ENCODE measurements around the gene TRIM38.
"Not testable (repeated sequence)": the region's sequence is repeated elsewhere in the genome, so short reads cannot be mapped to it uniquely, and the experiment has no call there.

Gene TRIM38

DNA sequence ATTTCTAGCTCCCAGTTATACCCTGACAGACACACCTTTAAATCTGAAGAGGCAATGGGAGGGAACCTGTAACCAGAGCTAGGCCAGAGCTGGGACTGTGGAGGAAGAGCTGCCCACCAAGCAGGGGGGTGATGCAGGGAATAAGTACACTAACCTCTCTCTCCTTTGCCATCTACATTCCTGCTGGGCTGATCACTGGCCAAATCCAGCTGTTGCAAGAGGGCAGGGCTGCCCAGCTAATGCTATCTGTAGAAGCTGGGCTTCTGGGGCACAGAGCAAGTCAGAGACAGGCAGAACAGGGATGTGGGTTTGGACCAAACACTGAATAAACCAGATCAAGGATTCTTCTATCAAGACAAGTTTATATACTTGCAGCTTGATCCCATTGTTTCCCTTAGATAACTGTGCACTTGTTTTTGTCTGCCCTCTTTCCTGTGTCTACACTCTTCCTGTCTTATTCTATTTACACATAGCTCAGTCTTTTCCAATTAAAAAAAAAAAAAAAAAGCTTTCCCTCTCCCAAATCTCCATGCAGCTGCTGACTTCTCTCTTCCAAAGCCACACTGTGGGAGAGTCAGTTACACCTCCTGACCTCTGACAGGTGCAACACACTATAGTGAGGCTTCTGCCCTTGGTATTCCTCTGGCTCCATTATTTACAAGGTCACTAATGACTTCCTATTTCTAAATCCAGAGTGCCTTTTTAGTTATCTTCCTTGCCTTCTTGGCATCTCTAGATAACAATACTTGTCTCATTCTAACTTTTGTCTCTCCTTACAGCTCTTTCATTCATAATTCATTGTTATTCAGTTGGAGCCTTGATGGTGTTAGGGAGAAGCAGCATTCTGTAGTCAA lies 43.7 kb downstream of the TRIM38 start:
- no peak for DNase-seq (ENCODE audit: low spot score)

DNA sequence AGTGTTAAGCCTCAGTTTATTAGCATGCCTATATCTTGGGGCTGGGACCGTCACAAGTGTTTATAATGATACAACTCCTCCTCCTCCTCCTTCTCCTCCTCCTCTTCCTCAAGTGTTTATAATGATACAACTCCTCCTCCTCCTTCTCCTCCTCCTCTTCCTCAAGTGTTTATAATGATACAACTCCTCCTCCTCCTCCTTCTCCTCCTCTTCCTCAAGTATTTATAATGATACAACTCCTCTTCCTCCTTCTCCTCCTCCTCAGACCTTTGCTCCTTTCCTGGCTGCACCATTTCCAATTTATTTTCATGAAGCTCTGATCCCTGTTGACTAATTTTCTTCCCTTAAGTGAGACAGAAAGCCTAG lies 44.3 kb downstream of the TRIM38 start:
- not testable (repeated sequence) for DNase-seq (ENCODE audit: low spot score)

DNA sequence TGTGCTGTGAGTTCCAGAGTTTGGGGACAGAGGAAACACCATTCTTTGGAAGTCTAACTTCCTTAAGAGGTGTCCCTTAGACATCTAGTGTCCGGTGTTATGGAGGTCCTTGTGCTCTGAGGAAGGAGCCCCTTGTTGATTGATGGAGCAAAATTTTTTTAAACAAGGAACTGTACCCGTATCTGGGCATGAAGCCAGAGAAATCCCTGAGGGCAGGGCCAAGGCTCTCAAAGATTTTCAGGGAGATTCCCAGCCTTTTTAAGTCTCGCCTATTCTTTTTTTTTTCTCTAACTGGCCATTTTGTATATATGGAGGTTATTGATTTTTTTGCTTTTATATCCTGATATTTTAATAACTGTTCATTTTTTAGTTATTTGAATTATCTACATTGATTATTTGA lies 45.9 kb downstream of the TRIM38 start:
- no peak for DNase-seq (ENCODE audit: low spot score)

DNA sequence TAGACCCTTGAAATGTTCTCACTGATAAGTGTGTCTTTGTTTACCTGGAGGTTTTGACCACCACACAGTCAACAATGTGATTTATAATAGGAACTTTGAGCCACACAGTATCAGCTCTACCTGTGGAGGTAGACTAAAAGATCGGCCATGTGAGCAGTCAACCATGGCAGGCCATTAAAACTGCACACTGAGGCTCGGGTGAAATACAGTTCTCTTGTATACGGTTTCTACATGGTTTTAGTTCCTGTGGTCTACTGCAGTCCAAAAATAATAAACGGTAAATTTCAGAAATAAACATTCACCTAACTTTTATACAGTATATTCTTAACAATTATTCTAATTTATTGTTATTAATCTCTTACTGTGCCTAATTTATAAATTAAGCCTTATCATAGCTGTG lies 47.2 kb downstream of the TRIM38 start:
- DNase-seq (ENCODE audit: low spot score) = no peak

DNA sequence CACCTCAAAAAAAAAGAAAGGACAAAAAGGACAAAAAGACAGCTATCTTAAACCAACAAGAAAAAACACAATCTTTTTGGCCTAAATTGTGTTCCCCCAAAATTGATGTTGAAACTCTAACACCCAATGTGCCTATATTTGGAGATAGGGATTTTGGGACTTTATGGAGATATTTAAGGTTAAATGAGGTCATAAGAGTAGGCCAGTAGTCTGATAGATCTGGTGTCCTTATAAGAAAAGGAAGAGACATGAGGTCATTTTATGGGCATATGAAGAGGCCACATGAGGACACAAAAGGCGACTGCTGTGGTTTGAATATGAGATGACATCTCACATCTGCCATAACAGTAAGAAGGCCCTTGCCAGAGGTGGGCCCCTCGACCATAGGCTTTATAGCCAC lies 49.5 kb downstream of the TRIM38 start:
- DNase-seq (ENCODE audit: low spot score) = no peak

DNA sequence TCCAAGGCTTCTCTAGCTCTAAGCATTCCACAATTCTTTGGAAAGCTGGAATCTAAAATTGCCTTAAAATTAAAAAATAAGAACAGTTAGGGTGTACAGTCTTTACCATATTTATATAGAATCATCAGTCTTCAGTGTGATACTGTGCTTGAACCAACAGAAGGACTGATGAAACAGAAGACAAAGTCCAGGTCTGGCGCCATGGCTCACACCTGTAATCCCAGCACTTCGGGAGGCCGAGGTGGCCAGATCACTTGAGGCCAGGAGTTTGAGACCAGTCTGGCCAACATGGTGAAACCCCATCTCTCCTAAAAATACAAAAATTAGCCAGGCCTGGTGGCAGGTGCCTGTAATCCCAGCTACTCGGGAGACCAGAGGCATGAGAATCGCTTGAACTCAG lies 51.8 kb downstream of the TRIM38 start:
- not testable (repeated sequence) for DNase-seq (ENCODE audit: low spot score)

DNA sequence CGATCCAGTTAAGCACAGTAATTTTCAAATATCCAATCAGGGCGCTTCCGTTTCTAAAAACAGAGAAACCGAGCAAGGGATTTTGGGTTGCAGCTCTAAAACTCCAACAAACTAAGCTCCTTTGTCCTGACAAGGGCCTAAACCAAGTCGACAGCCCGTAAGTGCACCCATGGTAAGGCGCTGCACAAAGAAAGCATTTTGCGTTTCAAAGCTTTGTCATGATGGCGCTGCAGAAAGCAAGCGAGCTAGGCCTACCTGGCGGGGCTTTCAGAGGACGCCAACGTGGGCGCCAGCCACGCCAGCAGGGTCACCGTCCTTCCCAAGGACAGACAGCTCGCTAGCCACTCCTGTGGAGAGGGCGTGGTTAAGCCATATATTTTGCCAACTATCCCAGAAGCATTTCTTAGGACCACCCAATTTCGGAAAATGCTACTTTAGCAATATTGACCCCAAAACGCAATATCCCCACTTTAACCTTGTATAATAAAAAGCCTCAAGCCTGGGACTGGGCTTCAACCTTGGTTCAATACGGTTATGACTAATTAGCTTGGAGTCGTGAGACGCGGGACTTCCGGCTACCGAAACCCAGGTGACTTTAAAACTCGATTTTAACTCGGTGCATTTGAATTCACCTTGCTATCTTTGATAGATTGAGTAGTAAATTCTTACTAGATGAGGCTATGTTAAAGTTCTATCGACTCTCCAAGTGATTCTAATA lies 53.8 kb downstream of the TRIM38 start:
- no peak for DNase-seq (ENCODE audit: low spot score)

DNA sequence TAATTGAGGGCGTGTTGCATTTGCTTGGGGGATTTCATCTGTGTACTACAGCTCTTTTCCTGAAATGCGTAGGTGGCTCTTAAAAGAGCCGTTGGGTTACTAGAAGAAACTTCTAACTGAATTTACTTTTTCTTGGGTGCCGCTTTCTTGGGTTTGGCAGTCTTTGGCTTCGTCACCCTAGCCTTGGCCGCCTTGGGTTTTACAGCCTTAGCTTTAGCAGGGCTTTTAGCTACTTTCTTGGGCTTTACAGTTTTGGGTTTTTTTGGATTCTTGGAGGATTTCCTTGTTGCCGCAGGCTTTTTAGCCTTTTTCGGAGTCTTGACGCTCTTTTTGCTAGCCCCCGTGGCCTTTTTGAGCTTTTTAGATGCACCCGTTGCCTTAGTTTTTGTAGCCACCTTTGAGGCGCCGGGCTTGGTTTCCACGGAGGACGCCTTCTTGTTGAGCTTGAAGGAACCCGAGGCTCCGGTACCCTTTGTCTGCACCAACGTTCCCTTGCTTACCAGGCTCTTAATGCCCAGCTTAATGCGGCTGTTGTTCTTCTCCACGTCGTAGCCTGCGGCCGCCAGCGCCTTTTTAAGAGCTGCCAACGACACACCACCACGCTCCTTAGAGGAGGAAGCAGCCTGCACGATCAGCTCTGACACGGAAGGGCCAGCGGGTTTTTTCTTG lies 54.5 kb downstream of the TRIM38 start:
- DNase-seq (ENCODE audit: low spot score) = no peak

DNA sequence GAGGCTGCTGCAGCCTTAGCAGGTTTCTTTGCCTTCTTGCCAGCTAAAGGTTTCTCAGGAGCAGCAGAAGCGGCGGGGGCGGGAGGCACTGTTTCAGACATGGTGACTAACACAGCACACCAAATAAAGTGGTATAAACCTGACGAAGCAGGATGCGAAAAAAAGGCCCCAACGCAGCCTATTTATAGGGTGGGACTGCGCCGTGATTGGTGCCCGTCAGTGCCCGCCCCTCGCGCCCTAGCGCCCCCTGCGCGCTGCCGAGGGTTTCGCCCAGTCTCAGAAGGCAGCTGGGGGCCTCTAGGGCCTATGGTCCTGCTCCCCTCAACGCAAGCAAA lies 55.0 kb downstream of the TRIM38 start:
- peak; percentile 70 for DNase-seq (ENCODE audit: low spot score)

DNA sequence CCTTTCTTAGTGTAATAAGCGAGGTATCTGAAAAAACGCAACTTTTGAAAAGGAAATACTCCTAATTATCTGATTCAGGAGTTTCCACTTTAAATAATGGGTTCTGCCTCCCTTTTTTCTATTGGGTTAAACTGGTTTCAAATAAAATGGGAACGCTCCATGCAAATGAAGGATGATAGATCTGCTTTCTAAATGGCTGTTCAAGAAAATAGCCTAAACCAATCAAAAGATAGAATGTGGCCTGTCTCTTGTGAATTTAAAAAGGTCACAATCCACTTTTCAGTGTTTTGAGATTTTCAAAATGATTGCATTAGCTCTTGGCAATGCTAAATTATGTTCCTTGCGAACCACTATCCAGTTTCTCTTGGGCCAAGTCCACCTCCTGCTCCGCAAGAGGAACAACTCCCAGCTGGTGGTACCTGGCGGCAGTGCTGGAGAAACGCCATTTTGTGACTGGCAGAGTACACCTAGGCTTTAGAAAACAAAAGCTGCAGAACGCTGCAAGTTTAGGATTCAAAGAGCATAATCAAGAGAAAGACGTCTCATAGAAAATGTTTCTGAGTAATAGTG lies 56.7 kb downstream of the TRIM38 start:
- DNase-seq (ENCODE audit: low spot score) = no peak

DNA sequence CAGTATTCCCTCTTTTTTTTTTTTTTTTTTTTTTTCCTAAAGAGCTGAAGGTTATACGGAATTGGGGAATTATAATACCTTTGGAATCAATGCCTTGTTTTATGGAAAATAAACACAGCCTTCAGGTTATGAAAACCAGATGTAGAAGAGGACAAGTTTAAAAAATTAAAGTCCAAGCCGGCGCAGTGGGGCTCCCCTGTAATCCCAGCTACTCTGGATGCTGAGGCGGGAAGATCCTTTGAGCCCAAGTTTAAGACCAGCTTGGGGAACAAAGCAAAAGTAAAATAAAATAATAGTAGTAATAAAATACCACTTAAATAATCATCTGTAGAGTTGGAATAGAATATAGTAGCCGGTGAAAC lies 57.3 kb downstream of the TRIM38 start:
- DNase-seq (ENCODE audit: low spot score) = no peak

DNA sequence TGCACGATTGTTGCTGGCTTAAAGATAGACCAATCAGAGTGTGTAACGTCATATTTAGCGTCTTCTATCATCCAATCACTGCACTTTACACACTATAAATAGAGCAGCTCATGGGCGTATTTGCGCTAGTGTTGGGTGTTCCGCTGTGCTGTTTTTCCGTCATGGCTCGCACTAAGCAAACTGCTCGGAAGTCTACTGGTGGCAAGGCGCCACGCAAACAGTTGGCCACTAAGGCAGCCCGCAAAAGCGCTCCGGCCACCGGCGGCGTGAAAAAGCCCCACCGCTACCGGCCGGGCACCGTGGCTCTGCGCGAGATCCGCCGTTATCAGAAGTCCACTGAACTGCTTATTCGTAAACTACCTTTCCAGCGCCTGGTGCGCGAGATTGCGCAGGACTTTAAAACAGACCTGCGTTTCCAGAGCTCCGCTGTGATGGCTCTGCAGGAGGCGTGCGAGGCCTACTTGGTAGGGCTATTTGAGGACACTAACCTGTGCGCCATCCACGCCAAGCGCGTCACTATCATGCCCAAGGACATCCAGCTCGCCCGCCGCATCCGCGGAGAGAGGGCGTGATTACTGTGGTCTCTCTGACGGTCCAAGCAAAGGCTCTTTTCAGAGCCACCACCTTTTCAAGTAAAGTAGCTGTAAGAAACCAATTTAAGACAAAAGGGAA lies 57.9 kb downstream of the TRIM38 start:
- peak; percentile 93 for DNase-seq (ENCODE audit: low spot score)

DNA sequence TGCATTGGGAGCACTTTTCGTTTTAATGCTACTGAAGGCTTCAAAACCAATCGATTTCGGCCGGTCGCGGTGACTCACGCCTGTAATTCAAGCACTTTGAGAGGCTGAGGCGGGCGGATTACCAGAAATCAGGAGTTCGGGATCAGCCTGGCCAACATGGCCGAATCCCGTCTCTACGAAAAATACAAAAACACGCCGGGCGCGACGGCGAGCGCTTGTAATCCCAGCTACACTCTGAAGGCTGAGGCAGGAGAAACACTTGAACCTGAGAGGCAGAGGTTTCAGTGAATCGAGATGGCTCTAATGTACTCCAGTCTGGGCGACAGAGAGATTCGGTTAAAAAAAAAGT lies 58.4 kb downstream of the TRIM38 start:
- DNase-seq (ENCODE audit: low spot score) = no peak

DNA sequence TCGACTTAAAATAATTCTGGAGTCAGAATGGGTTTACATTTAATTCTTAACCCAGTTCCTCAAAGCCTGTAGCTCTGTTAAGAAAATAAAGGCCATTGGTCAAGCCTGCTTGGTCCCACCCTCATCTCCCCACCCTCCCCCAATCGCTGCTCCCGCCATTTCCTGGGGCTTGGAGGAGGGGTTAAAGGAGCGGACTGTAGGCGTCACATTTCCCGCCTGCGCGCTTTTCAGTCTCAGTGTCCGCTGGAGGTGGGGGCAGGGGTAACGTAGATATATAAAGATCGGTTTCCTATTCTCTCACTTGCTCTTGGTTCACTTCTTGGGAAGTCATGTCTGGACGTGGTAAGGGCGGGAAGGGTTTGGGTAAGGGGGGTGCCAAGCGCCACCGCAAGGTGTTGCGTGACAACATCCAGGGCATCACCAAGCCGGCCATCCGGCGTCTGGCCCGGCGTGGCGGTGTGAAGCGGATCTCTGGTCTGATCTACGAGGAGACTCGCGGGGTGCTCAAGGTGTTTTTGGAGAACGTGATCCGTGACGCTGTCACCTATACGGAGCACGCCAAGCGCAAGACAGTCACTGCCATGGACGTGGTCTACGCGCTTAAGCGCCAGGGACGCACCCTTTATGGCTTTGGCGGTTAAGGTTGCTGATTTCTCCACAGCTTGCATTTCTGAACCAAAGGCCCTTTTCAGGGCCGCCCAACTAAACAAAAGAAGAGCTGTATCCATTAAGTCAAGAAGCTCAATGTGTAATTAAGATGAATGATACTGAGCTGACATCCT lies 58.9 kb downstream of the TRIM38 start:
- peak; percentile 91 for DNase-seq (ENCODE audit: low spot score)

DNA sequence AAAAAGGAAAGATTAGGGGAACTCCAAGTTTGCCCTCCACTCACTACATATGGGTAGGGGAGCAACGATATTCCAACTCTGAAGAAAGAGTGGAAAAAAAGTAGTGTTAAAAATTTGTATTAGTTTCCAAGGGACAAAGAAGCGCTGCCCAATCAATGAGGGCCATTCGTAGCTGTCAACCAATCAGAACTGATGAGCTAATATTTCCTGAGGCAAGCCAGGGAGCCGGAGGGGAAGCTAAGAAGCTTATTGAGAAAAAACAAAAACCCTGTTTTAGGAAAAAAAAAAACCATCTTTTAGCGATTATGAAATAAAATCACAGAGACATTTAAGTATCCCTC lies 59.5 kb downstream of the TRIM38 start:
- peak; percentile 82 for DNase-seq (ENCODE audit: low spot score)

DNA sequence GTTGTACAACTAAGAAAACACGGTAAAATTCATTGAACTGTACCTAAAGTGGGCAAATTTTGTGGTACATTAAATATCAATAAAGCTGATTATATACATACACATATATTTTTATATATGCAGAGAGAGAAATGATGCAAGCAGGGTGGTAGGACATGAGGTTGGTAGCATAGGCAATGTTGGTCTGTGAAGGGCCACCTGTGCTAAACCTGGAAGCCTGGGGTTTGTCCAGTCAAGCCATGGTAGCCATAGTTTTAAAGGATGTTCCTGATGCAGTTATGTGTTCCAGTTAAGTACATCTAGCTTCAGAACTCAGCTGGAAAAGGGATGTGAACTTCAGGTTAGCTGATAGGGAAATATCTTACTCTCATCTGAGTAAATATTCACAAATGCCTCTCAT lies 60.1 kb downstream of the TRIM38 start:
- no peak for DNase-seq (ENCODE audit: low spot score)

DNA sequence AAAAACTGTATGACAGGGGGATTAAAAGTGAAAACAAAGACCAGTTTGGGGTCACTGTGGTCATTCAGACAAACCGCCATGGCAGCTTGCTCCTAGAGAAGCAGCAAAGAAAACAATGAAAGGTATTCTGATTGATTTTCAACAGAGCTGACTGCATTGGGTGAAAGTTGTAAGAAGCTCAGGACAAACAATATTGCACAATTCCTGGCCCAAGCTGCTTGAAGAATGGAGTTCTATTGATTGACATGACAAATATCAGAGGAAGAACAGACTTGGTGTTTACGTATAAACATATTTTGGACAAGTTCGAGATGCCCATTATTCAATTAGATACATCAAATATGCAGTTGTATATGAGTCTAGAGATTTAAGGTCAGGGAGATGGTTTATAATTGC lies 62.0 kb downstream of the TRIM38 start:
- DNase-seq (ENCODE audit: low spot score) = no peak

DNA sequence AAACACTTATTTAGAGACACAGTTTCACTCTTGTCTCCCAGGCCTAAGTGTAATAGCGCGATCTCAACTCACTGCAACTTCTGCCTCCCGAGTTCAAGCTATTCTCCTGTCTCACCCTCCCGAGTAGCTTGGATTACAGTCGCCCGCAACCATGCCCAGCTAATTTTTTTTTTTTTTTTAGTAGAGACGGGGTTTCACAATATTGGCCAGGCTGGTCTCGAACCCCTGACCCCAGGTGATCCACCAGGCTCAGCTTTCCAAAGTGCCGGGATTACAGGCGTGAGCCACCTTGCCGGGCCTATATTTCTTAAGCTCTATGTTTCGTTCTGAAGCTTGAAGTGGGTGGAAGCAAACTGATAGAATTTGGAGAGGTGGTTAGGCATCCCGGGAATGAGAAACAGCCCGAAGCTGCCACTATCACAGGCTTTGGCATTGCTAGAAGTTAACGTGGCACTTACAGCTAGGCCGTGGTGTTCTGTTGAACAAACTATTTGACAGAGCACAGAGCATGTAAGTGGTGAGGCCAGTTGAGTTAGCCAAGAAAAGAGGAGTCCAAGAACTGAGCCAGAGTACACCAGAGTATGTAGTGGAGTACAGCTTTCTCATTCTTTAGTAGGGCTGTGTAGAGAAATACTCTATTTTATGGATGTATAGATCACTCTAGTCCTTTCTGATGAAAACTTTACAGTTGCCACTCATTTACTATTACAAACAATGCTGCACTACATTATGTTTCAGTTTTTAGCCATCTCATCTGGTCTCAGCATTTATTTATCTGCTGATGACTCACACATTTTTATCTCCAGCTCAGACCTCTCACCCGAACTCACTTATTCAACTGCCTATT lies 62.7 kb downstream of the TRIM38 start:
- DNase-seq (ENCODE audit: low spot score) = no peak

DNA sequence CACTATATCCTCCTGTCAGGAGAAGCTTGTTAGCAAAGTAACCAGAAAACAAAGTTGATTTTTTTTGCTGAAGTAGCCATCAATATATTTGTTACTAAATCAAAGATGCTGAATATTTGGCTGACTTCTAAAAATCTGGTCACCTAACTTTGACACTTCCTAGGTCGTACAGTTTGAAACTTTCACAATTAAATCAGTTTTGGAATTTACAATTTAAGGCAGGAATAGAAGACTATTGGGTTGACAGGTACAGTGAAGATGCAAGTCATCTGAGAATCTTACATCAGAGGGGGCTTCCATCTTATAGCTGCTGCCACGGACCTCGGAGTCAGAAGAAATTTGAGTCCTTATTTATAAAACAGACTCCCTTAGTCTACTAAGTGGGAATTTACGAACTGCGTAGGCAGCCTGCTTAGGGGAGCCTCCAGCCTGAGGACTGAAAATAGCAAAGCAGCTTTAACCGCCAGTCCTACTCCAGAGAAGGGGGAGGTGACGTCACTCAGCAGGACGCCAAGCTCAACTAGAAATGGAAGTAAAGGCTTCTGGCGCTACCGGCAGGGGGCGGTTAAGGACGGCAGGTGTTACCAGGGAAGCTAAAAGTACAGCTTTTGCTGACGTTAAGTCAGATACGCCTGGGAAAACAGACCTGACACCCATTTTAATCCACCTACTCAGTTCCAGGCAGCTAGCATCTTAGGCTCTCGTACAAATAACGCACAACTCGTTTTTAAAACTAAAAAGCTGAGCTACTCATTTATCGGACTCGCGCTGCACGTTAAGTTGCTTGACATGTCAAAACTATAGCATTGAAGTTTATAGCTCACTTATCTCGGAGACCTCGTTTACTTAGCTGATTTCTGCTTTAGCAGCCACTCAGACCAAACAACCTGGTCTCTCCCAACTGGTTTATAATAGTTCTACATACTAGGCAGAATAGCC lies 63.6 kb downstream of the TRIM38 start:
- peak; percentile 76 for DNase-seq (ENCODE audit: low spot score)
